Measurements from ENCODE around the gene CST4.
"Not testable (repeated sequence)": the region's sequence is repeated elsewhere in the genome, so short reads cannot be mapped to it uniquely, and the experiment has no call there.

The CST4 gene

DNA sequence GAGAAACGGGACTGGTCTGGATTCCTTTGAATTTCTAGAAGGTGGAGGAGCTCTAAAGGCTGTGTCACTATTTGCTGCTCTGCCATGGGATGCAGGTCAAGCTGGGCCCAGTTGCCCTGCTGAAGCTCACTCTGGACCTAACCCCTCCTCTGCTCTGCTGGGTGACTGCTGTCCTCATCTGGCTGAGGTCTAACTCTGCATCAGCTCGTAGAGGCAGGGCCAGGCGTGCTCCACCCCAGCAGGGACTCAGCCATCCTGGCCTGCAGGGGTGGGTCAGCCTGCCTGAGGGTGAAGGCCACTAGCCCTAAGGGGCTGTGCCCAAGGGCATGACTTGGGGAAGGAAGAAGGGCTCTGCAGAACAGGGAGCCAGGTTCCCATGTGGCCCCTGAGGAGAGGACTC is 852 bp downstream of the CST4 start:
- no peak for DNase-seq (ENCODE audit: low read depth)

DNA sequence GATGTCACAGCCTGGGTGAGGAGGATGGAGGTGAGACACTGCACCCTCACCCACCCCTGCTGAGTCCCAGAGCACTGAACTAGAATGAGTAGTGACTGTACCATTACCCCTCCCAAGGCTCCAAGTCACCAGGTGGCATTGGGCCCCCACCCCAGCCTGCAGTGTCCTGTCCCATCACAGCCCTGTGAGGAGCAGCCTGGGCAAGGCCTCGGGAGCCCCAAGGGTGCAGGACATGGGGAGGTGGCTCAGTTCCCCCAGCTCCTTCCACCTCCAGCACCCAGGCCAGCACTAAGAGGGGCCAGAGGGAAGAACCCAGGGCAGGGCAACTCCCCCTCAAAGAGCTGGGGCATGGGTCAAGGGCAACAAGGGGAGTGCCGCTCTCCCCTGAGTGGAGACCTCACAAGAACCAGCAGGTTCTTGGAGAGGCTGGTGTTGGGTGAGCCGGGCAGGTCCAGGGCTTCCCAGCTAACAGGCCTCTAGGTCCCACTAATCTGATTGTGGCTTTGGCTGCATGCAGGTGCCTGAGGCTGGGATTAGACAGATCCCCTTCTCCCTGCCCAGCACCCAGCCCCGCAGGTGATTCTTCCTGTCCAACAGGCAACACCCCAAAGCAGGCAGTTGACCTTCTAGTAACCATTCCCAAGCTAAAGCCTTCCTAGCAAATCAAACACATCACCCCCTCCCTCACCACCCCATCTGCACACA is 2.6 kb downstream of the CST4 start:
- DNase-seq (ENCODE audit: low read depth), result no peak

DNA sequence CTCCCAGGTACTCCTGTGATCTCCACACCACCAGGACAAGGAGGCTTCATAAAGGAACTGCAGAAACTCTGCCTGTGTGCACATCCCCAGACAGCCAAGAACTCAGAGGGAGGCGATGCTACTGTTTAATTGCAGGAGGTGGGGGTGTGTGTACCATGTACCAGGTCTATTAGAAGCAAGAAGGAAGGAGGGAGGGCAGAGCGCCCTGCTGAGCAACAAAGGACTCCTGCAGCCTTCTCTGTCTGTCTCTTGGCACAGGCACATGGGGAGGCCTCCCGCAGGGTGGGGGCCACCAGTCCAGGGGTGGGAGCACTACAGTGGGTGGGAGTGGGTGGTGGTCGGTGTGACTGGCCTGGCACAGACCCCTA is 3.3 kb downstream of the CST4 start:
- not testable (repeated sequence) for DNase-seq (ENCODE audit: low read depth)

DNA sequence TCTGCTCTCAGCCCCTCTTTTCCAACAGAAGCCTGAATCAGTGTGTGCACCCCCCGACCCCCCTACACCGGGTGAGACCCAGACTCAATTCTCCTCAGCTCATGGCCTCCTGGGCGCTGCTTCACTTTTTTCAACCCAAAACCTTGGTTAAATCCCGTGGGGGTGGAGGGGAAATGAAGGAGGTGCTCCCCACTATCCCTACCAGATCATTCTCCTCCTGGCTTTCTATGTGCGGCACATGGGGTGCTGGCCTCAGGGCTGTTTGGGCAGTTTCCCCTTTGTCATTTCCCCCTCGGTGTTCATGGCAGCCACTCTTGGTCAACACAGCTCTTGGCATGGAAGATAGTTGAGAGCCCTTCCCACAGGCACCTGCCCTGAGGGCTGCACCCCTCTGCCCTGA is 4.6 kb downstream of the CST4 start:
- DNase-seq (ENCODE audit: low read depth), result no peak

DNA sequence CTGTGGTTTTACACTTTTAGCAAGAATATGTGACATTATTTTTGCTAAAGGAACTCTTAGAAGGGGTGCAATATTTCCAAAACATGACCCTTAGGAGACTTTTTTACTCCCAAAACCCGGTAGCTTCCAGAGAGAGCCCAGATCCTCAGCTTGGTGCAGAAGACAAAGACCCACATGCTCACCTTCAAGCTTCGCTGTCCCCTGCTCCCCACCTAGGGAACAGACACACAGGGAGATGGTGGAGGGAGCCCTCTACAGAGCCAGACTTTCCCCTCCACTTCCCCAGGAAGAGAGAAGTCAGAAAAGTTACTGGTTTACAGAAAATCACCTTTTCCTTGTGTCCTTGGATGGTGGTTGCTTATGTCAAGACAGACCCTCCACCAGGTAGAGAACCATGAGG is 5.0 kb downstream of the CST4 start:
- no peak for DNase-seq (ENCODE audit: low read depth)

DNA sequence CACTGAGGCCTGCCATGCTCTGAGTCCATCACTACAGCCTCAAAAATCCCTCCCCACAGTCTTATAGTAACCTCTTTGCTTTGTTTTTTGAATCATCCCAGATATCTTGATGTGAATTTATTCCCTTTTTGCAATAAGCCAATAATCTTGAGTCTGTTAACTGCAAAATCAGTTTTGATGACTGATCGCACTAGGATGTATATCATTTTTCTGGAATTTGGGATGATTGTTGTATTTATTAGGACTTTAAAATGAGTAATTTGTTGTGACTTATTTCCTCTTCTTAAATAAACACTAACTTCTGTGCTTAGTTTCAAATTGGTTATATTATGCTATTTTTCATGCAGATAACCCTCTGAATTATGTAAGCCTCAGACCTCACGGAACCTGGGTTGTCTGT is 5.6 kb downstream of the CST4 start:
- no peak for DNase-seq (ENCODE audit: low read depth)

DNA sequence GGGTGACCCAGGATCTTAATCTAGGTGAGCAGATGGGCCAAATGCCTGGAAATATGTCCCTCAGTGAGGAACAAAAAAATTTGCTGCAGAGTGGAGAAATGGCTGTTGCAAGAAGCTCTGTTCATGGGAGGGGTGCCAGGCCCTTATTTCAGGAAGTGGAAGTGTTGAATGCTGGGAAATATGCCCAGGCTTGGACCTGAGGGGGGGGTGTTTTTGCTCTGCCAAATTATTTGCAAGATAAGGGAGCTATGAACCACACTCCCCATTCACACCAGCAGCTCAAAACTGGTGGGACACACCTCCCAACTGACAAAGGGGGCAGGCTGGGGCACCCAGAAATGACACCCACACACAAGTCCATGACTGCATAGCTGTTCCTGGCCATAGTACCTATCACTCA is 8.7 kb downstream of the CST4 start:
- no peak for DNase-seq (ENCODE audit: low read depth)

DNA sequence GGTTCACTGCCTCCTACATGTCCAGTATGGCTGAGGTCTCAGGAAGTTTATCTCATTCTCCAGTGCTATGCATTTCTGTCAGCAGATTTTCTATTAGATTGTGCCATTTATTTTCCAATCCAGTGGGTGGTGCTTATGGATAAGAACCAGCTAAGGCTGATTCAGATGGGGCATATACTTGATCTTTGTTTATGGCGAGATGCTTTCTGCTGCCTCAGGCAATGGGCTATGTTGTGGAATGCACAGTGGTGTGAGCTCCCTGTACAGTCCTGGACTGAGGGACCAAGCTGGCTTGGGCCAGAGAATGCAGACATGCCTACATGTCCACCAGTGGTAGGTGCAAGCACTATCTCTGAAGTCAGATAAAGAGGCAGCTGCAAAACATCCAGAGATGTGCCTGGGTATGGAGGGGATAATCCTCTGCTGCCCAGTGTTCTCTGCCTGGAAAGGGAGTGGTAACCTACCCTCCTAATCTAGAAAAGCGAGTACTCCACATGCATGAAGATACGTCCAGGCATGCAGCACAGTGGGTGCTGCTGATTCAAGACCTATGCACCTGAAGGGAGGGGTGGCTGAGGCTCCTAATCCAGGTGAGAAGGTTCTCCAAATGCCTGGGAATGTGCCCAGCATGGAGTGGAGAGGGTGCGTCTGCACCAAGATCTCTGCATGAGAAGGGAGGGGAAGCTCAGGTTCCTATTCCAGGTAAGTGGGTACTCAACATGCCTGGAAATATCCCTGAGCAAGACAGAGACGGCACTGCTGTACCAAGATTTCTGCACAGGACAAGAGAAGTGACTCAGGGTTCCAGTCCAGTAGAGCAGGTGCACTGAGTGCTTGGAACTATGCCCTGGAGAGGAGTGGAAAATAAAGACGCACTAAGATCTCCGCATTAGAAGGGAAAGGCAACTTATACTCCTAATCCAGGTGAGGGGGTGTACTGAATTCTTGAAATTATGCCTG is 9.4 kb downstream of the CST4 start:
- no peak for DNase-seq (ENCODE audit: low read depth)

DNA sequence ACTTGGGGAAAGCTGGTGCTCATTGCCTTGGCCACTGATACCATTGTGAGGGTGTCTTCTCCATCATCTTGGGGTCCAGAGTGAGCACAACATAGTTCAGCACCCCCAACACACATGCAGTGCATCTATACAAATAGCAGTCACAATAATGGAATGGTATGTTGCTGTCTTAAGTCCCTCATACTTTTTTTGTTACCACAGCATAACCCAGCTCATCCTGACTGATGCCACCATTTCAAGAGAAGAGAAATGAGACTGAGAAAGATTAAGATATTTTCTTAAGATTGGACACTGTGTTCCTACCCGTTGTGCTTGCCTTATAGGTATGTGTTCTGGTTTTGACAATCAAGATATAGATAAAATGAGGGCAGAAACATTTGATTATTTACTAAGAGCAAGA is 15.6 kb downstream of the CST4 start:
- no peak for DNase-seq (ENCODE audit: low read depth)

DNA sequence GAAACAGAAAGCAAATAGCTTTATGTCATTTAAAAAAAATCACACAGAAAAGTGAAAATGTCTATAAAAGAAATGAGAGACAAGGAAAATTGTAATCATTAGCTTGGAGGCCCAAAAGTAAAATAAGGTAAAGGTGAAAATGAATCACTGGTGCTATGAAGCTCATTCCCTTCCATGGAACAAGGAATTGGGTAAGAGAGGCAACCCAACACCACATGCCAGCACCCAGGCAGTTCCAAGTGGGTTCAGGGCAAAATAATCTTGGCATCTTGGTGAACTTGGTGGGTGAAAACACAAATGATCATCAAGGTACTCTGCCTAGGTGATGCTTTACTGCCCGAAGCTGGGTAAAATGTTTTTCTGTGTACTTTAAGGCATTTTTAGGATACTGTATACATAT is 16.7 kb downstream of the CST4 start:
- no peak for DNase-seq (ENCODE audit: low read depth)

DNA sequence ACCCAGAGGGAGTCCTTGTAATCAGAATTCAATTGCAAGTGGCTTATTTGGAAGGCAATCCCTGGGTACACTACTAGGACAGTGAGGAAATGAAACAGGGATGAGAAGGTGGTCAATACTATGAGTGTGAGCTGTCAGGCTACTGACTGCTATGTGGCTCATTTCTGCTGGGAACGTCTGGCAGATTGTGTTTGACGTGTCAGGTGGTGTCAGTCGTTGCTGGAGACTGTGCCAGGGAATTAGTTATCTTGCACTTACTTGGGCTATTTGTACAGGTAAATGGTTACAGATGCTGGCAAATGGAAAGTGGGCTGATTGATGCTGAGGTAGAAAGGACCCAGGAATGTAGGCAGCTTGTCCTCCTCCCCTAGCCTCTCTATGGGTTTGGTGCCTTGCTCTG is 17.4 kb downstream of the CST4 start:
- DNase-seq (ENCODE audit: low read depth), result no peak

DNA sequence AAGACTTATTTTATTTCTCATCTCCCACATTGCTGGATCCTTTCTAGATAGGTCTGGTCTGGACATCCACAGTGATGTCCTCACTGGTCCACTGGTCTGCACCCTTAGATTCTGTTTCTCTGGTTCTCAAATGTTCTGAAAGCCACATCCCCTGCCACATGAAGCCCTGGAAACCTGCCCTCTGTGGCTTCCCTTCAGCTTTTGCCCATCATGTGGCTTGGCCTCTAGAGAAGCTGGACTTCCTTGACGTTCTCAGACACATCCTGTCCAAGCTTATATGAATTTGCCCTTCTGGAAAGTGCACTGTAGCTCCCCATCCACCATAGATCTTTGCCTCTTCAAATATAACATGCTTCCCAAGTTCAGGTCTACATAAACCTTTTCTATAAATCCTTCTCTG is 18.5 kb downstream of the CST4 start:
- no peak for DNase-seq (ENCODE audit: low read depth)

DNA sequence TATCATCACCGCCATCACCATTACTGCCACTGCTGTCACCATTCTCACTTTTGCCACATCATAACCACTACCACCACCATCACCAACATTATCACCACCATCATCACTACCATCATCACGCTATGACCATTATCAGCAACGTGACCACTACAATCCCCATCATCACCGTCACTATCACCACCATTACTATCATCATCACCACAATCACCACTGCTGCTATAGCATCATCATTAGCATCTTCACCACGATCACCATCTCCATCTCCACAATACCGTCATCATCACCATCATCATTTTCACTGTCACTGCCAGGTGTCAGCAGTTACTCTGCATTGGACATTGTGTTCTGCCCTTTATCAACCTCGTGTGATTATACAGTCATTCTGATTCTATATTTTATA is 19.0 kb downstream of the CST4 start:
- no peak for DNase-seq (ENCODE audit: low read depth)

DNA sequence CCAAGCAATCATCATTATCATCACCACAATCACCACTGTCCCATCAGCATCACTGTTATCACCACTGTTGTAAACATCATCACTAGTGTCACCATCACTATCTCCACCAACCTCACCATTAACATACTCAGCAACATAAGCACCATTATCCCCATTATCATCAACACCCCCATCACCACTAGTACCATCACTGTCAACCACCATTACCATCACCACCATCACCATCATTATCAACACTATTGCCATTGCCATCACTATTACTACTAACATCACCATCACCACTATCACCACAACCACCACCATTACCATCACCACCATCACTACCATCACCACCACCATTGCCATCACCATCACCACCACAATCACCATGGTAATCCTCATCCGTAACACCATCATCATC is 19.5 kb downstream of the CST4 start:
- no peak for DNase-seq (ENCODE audit: low read depth)

DNA sequence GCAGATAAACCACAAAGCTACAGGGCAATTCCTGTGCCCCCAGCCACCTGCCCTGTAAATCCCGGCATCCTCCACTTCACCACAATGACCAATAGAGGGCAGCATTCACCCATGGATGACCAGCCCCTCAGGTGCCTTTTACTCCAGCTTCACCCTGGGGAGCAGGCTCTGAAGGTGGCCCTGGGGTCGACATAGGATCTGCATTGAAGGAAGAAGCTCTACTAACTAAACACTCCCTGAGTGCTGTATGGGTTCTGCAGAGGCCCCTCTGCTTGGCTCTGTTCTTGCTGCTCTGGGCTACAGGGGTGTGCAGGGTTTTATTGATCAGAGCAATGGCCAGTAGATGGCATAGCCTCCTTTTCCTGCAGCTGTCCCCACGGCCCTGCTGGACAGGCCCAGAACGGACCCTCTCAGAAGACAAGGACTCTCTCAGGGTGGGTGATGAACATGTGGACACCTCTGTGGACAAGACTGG is 20.3 kb downstream of the CST4 start:
- peak; percentile 45 for DNase-seq (ENCODE audit: low read depth)

DNA sequence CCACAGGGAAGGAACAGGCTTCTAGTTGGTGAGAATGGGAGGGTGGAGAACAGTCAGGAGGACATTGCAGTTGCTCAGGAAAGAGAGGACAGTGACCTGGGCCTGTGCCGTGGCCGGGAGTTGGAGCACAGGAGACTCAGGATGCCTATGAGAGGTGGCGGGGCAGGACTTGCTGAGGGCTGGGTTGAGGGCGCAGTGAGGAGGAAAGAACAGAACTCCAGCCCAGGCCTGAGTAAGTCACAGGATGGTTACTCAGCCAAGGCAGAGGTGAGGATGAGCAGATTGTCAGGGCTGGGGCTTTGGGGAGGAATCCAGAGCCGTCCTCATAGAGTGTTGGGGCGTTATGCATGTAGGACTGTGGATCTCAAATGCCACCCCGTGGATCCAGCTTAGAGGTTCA is 21.2 kb downstream of the CST4 start:
- DNase-seq (ENCODE audit: low read depth), result no peak

DNA sequence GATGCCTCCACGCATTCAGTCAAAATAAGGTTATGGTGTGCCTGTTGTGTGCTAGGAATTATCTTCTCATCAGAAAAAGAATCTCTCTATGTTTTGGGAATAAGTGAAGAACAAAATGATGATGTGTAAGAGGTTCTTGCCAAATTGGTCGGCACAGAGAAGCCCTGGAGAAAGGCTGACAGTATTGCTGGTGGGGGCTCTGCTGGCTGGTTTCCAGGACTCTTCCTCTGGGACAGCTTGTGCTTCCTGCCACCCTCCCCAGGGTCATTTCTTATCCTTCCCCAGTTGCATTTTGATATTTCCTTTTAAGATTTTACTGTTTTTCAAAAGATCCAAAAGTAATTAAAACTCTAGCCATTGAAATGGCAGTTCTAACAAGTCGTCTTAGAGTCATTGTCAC is 22.1 kb downstream of the CST4 start:
- no peak for DNase-seq (ENCODE audit: low read depth)

DNA sequence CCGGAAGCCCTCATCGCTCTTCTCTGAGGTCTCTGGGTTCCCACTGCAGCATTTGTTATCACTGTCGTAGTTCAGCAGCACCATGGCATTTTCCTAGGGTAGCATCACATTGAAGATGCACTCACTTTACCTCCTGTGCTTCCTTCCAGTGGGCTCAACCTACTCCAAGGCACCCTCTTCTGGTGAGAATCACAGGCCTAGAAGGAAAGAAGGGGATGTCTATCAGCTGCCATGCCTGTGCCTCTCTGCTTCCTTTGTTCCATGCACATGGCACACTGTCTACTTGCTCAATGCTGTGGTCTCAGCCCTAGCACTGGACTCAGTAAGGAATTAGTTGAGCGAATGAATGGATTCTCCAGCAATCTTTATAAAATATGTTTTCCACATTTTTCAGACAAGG is 22.6 kb downstream of the CST4 start:
- peak; percentile 40 for DNase-seq (ENCODE audit: low read depth)

DNA sequence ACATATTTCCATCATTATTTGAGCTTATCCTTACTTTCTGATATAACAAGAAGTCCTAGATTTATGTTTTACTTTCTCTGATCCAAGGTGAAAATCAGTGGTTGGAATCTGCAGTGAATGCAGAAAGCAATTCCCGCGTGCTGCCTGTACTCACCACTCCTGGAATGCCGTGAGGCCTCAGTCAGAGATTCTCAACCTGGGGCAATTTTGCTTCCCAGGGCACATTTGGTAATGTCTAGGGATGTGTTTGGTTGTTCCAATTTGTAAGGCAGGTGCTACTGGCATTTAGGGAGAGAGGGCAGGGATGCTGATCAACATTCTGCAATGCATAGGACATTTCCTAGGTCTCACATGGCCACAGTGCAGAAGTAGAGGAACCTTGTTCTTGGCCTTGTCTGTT is 23.9 kb downstream of the CST4 start:
- DNase-seq (ENCODE audit: low read depth), result no peak

DNA sequence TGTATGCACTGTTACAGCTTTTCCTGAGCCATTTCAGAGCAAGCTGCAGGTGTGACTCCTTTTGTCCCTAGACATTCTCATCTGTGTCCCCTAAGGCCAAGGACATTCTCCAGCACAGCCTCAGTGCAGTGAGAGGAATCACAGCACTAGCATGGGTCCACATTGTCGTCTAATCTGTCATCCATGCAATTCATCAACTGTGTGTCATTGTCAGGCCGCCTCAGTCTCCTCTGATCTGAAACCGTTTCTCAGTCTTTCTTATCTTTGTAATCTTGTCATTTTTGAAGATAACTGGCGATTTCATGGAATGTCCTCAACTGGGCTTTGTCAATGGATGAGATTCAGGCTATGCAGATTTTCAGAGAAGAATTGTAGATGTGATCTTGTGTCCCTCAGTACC is 24.8 kb downstream of the CST4 start:
- not testable (repeated sequence) for DNase-seq (ENCODE audit: low read depth)

DNA sequence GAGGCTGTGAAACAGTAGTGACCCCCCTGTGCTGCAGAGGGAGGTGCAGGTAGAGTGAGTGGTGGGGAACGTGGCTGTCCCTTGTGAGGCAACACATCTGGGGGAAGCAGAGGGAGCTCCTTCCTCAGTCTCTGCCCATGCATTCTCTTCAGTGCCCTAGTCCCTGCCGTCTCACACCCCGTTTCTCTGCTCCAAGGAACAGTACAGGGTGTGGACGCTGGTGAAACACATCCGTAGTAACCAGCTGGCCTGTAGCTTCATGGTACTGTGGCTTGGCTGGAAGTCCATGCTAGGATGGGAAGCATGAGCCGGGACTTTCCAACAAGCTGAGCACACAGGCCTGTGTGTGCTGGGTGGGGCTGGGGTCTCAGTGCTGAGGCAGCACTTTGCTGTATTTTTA is 25.7 kb downstream of the CST4 start:
- no peak for DNase-seq (ENCODE audit: low read depth)

DNA sequence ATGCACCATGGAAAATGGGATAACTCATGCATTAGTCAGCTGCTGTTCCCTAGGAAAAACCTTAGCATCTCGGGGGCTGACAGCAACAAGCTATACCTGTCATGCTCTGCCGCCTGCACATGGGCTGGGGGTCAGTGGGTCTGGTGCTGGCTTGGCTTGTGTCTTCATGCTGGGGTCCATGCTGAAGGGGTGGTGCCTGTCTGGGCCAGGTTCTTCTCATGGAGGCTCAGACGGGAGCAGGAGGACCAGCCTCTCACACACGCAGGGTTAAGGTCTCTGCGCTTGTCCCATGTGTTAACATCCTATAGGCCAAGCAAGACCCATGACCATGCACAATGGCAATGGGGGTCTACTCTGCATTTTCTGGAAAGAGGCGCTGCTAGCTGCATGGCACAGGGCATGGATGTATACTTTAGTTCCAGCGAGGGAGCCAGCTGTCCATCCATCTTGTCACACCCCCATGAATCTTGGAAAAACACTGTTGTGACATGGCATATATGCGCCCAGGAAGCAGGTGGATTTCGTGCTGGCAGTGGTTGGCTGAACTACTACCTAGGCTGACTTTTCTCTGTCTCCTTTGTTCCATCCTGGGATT is 26.5 kb downstream of the CST4 start:
- no peak for DNase-seq (ENCODE audit: low read depth)

DNA sequence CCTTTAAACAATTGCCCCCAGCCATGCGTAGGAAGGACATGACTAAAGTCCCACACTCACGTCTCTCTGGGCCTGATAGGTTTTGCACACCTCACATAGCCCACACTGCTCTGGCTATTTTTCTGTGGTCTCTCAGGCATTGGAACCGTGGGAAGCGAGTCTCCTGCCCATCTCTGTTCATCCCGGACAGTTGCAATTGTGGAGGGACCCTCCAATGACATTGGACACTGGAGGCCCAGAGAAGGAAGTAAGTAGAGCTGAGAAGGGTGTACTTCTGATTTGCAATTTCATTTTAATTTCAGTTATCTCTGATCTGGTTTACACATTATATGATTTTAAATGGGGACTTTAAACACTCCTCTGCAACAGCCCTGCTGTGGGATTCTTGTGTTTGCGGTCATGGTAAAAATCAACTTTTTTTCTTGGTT is 27.8 kb downstream of the CST4 start:
- DNase-seq (ENCODE audit: low read depth), result no peak
